Natural killer cell (primary cell): Measurements from ENCODE around the gene FIGNL2. TPM values are rescaled to one million over a fixed set of nuclear protein-coding genes. Genes with fewer than 3 reads are reported as not detected.
"Not testable (repeated sequence)": the region's sequence is repeated elsewhere in the genome, so short reads cannot be mapped to it uniquely, and the experiment has no call there.

ENCODE experiments used
- ATAC-seq, 3 donors: fragments of 150-1000 bp in 2 of 3; fragments of 200-7000 bp in 1 of 3; cut with Tn5 transposase; 1 replicate in 1 of 3; 2 replicates in 2 of 3; pipeline ENCODE4 v1.10.0; 2021; ENCODE audit warnings: mild to moderate bottlenecking in 2 of 3, moderate library complexity in 2 of 3
- DNase-seq, 2 donors: peaks; one replicate each; pipeline versions ENCODE4 v3.0.0 to v3.0.0-alpha.2; 2013 to 2021; ENCODE audit warnings: mixed read lengths in 1 of 2
- H3K27ac ChIP-seq: one replicate; pipeline ENCODE4 v1.5.1; 2013; ENCODE audit warnings: mild to moderate bottlenecking, low read length
- H3K27me3 ChIP-seq: one replicate; pipeline ENCODE4 v1.6.1; 2013; ENCODE audit warnings: low read length; ENCODE audit not compliant: control insufficient read depth, insufficient read depth
- H3K36me3 ChIP-seq: one replicate; pipeline ENCODE4 v1.6.1; 2013; ENCODE audit warnings: low read length; ENCODE audit not compliant: control insufficient read depth, insufficient read depth
- H3K4me1 ChIP-seq: one replicate; pipeline ENCODE4 v1.6.1; 2013; ENCODE audit warnings: low read length; ENCODE audit not compliant: control insufficient read depth, insufficient read depth
- H3K4me3 ChIP-seq: one replicate; pipeline ENCODE4 v1.5.1; 2013; ENCODE audit warnings: low read length
- H3K9me3 ChIP-seq: one replicate; pipeline ENCODE4 v1.6.1; 2013; ENCODE audit warnings: low read length; ENCODE audit not compliant: control insufficient read depth, insufficient read depth
- H3K27ac Mint-ChIP-seq, 2 donors: one replicate each; pipeline ENCODE4 v1.8.0; 2022; ENCODE audit warnings: mild to moderate bottlenecking in 2 of 2, mixed read lengths in 2 of 2, moderate library complexity in 1 of 2
- H3K27me3 Mint-ChIP-seq, 2 donors: one replicate each; pipeline ENCODE4 v1.8.0; 2022; ENCODE audit warnings: low read depth in 2 of 2, mixed read lengths in 2 of 2
- H3K36me3 Mint-ChIP-seq: one replicate; pipeline ENCODE4 v1.8.0; 2022; ENCODE audit warnings: mixed read lengths
- H3K4me1 Mint-ChIP-seq, 2 donors: one replicate each; pipeline ENCODE4 v1.8.0; 2022; ENCODE audit warnings: mixed read lengths in 2 of 2
- H3K4me3 Mint-ChIP-seq: one replicate; pipeline ENCODE4 v1.8.0; 2022; ENCODE audit warnings: mild to moderate bottlenecking, moderate library complexity, mixed read lengths
- H3K9me3 Mint-ChIP-seq, 2 donors: one replicate each; pipeline ENCODE4 v1.8.0; 2022; ENCODE audit warnings: mixed read lengths in 2 of 2
- CTCF ChIP-seq: fragments of 200-600 bp; IDR thresholded peaks from one replicate; pipeline ENCODE4 v1.8.0; 2022; ENCODE audit warnings: antibody characterized with exemption
- WGBS: methylation state at CpG from one replicate; pipeline ENCODE4 v1.1.7; 2013; ENCODE audit warnings: missing lambda C conversion rate; ENCODE audit not compliant: insufficient coverage; 5-methylcytosine and 5-hydroxymethylcytosine counted together
- intact Hi-C: fragments of 100-400 bp; cut with micrococcal nuclease; formaldehyde crosslinking; loops from one replicate; pipeline ENCODE4 v1.14.2; 2022
- total RNA-seq, 4 donors: library from RNA; stranded (reverse); fragments of 120-200 nt in 1 of 4; gene quantifications; one replicate each; pipeline versions ENCODE4 v1.2.3 to v1.2.4, GENCODE V29; 2013 to 2022

The FIGNL2 gene
- total RNA-seq, 3 donors from 2014 or later (not counting 1 experiment from before 2014, with no cell fraction given) = 1.4 to 1.6 (median 1.5) TPM

- Mint-ChIP-seq H3K36me3 (no peaks in the 10 kb centered on the region), H3K27ac (no peak overlapping the region), H3K4me1 (peaks cover 8 to 27% of the 10 kb centered on the region in 2 donors), H3K4me3 (no peak overlapping the region), H3K9me3 (no peaks in the 10 kb centered on the region), H3K27me3 (peaks cover 38 to 55% of the 10 kb centered on the region in 2 donors)
- peaks cover 28% of the 10 kb centered on the region for H3K4me1 ChIP-seq
- intact Hi-C loops = no loop called here
- 3% methylated on average over 9 of the region's 10 CpGs for WGBS
- TF ChIP-seq CTCF = no peak
- peaks cover 7% of the 10 kb centered on the region for H3K27me3 ChIP-seq
- ATAC-seq (no peak), DNase-seq (no peak)
- no peak overlapping the region for H3K4me3 ChIP-seq
- no peak overlapping the region for H3K27ac ChIP-seq
- no peaks in the 10 kb centered on the region for H3K36me3 ChIP-seq
- H3K9me3 ChIP-seq = no peaks in the 10 kb centered on the region
Observed at GRCh38 chr12:51832354-51833107, 16.0 kb downstream of the FIGNL2 start.

GRCh38 chr12:51831817-51832216 is 16.7 kb downstream of the FIGNL2 start:
- WGBS = 73% methylated on average over 5 of the region's 5 CpGs
- H3K27ac Mint-ChIP-seq, H3K4me3 ChIP-seq, H3K36me3 ChIP-seq, H3K27me3 ChIP-seq, intact Hi-C loops, H3K4me3 Mint-ChIP-seq, DNase-seq, H3K36me3 Mint-ChIP-seq, H3K9me3 ChIP-seq, H3K27ac ChIP-seq, ATAC-seq, H3K9me3 Mint-ChIP-seq: not testable (repeated sequence)
- H3K4me1 ChIP-seq = peaks cover 33% of the 10 kb centered on the region
- H3K27me3 Mint-ChIP-seq = peaks cover 38 to 49% of the 10 kb centered on the region in 2 donors
- peaks cover 8 to 27% of the 10 kb centered on the region in 2 donors for H3K4me1 Mint-ChIP-seq

- Mint-ChIP-seq H3K4me1 (peaks cover 8 to 34% of the 10 kb centered on the region in 2 donors), H3K36me3 (no peaks in the 10 kb centered on the region), H3K27ac (no peak overlapping the region), H3K4me3 (no peak overlapping the region), H3K27me3 (peaks cover 38 to 47% of the 10 kb centered on the region in 2 donors), H3K9me3 (no peaks in the 10 kb centered on the region)
- 90% methylated on average over 1 of the region's 1 CpG for WGBS
- no peak overlapping the region for H3K27ac ChIP-seq
- H3K4me3 ChIP-seq = no peak overlapping the region
- H3K27me3 ChIP-seq = peaks cover 7% of the 10 kb centered on the region
- no peak for ATAC-seq
- intact Hi-C loops = no loop called here
- H3K4me1 ChIP-seq = peaks cover 34% of the 10 kb centered on the region
- TF ChIP-seq CTCF = no peak
- DNase-seq = no peak
- H3K36me3 ChIP-seq = no peaks in the 10 kb centered on the region
- no peaks in the 10 kb centered on the region for H3K9me3 ChIP-seq
Observed at GRCh38 chr12:51829641-51830040, 18.9 kb downstream of the FIGNL2 start.

GRCh38 chr12:51829011-51829481 is 19.5 kb downstream of the FIGNL2 start:
- Mint-ChIP-seq H3K9me3 (no peaks in the 10 kb centered on the region), H3K36me3 (no peaks in the 10 kb centered on the region), H3K27me3 (peaks cover 38 to 46% of the 10 kb centered on the region in 2 donors), H3K4me3 (no peak overlapping the region), H3K27ac (no peak overlapping the region), H3K4me1 (peaks cover 8 to 34% of the 10 kb centered on the region in 2 donors)
- Histone ChIP-seq H3K4me1 (peaks cover 34% of the 10 kb centered on the region), H3K27ac (no peak overlapping the region), H3K4me3 (no peak overlapping the region), H3K27me3 (peaks cover 7% of the 10 kb centered on the region), H3K9me3 (no peaks in the 10 kb centered on the region), H3K36me3 (no peaks in the 10 kb centered on the region)
- DNase-seq = no peak
- ATAC-seq = no peak
- WGBS = 95% methylated on average over 5 of the region's 5 CpGs
- no peak for TF ChIP-seq CTCF
- intact Hi-C loops = no loop called here
